Panc1 (cell line): ENCODE measurements around the gene ATP2A3. TPM values are rescaled to one million over a fixed set of nuclear protein-coding genes. Genes with fewer than 3 reads are reported as not detected.
A peak's percentile ranks its signal among the peaks of the same experiment; 100 is the strongest.

Experiments
- ATAC-seq: fragments of 200-7000 bp; cut with Tn5 transposase; 2 replicates; pipeline ENCODE4 v1.9.1; 2020; ENCODE audit warnings: mild to moderate bottlenecking, moderate library complexity
- BruUV-seq: library from RNA; stranded (reverse); fragments of 400-500 nt; replicated peaks from 2 replicates; lab custom pipeline; 2021; lab: Mats Ljungman, UMichigan
- CTCF ChIA-PET: fragments of 300-600 bp; sonication (Branson Sonifier 250); formaldehyde crosslinking; loops from one replicate; lab custom pipeline; 2022; ENCODE audit warnings: antibody characterized with exemption; lab: Charles Lee
- POLR2A ChIA-PET: fragments of 300-600 bp; sonication (Branson Sonifier 250); formaldehyde crosslinking; loops from one replicate; lab custom pipeline; 2022; ENCODE audit warnings: antibody characterized with exemption; lab: Charles Lee
- DNase-seq: peaks from one replicate; pipeline ENCODE4 v3.0.0-alpha.2; 2010; ENCODE audit warnings: low read depth, low spot score
- H3K27ac ChIP-seq: 2 replicates; pipeline ENCODE4 v1.5.1; 2011; ENCODE audit warnings: mild to moderate bottlenecking, low read length, inconsistent platforms
- H3K27me3 ChIP-seq: fragments of 200-500 bp; sonication (Bioruptor generic); 2 replicates; pipeline ENCODE4 v1.6.0; 2014; ENCODE audit warnings: low read length, inconsistent platforms; ENCODE audit not compliant: control insufficient read depth, insufficient read depth
- H3K36me3 ChIP-seq: fragments of 200-500 bp; sonication (Bioruptor generic); 2 replicates; pipeline ENCODE4 v1.5.1; 2014; ENCODE audit warnings: inconsistent platforms, mild to moderate bottlenecking, low read length, moderate library complexity; ENCODE audit not compliant: control insufficient read depth, insufficient read depth
- H3K4me1 ChIP-seq: 2 replicates; pipeline ENCODE4 v1.5.1; 2011; ENCODE audit warnings: inconsistent platforms, mild to moderate bottlenecking, low read length, moderate library complexity; ENCODE audit not compliant: control insufficient read depth, insufficient read depth
- H3K4me3 ChIP-seq, 2 experiments: 2 replicates each; pipeline ENCODE4 v1.5.1; 2011 to 2012; ENCODE audit warnings: low read depth in 2 of 2, low read length in 2 of 2, mild to moderate bottlenecking in 2 of 2, inconsistent platforms in 1 of 2, moderate library complexity in 1 of 2
- H3K9me3 ChIP-seq: fragments of 200-500 bp; sonication (Bioruptor generic); 2 replicates; pipeline ENCODE4 v1.5.1; 2014; ENCODE audit warnings: low read depth, mild to moderate bottlenecking, inconsistent platforms, low read length, moderate library complexity; ENCODE audit not compliant: control insufficient read depth, insufficient read depth
- POLR2AphosphoS5 ChIP-seq: IDR thresholded peaks from 2 replicates; pipeline ENCODE4 v1.6.1; 2012; ENCODE audit warnings: mild to moderate bottlenecking, low read depth, low read length, moderate library complexity
- REST ChIP-seq, 2 experiments: IDR thresholded peaks; 2 replicates each; pipeline ENCODE4 v1.6.1; 2011 to 2012; ENCODE audit warnings: low read depth in 2 of 2, control low read depth in 1 of 2, low read length in 1 of 2, mild to moderate bottlenecking in 1 of 2, moderate library complexity in 1 of 2; ENCODE audit not compliant: insufficient read depth in 1 of 2
- SIN3A ChIP-seq: IDR thresholded peaks from 2 replicates; pipeline ENCODE4 v1.6.1; 2012; ENCODE audit warnings: low read depth, mild to moderate bottlenecking, low read length, moderate library complexity, borderline replicate concordance; ENCODE audit not compliant: insufficient read depth
- TCF7L2 ChIP-seq: IDR thresholded peaks from 2 replicates; pipeline ENCODE4 v1.6.1; 2011; ENCODE audit warnings: mild to moderate bottlenecking, low read depth, low read length, inconsistent platforms
- in situ Hi-C: cut with HindIII; loops from 2 replicates; pipeline ENCODE4 v1.10.0; 2016; ENCODE audit warnings: low sequenced_read_pairs, low pct_unique_long_range_greater_than_20kb
- intact Hi-C: fragments of 100-400 bp; cut with micrococcal nuclease; formaldehyde crosslinking; loops from one replicate; pipeline ENCODE4 v1.10.0; 2022; ENCODE audit not compliant: unreplicated experiment
- total RNA-seq: library from RNA; stranded (reverse); gene quantifications from one replicate; pipeline ENCODE4 v1.2.1, GENCODE V29; 2021; ENCODE audit not compliant: unreplicated experiment
- TF ChIP-seq, protein P1 (sequence below): fragments of 450-650 bp; IDR thresholded peaks from 2 replicates; pipeline ENCODE4 v1.5.1; 2017; ENCODE audit warnings: mild to moderate bottlenecking

Gene ATP2A3
- total RNA-seq, 1 experiment from 2014 or later, result 29.7 TPM

- no peaks in the 10 kb centered on the region for H3K27me3 ChIP-seq
- TF ChIP-seq SIN3A (no peak), POLR2AphosphoS5 (no peak), REST (IDR thresholded peaks at IDR 0.05; ENCODE audit: insufficient read depth in 1 of 2, low read depth in 2 of 2, low read length in 1 of 2) (no peak), TCF7L2 (no peak)
- TF ChIP-seq, protein P1, sequence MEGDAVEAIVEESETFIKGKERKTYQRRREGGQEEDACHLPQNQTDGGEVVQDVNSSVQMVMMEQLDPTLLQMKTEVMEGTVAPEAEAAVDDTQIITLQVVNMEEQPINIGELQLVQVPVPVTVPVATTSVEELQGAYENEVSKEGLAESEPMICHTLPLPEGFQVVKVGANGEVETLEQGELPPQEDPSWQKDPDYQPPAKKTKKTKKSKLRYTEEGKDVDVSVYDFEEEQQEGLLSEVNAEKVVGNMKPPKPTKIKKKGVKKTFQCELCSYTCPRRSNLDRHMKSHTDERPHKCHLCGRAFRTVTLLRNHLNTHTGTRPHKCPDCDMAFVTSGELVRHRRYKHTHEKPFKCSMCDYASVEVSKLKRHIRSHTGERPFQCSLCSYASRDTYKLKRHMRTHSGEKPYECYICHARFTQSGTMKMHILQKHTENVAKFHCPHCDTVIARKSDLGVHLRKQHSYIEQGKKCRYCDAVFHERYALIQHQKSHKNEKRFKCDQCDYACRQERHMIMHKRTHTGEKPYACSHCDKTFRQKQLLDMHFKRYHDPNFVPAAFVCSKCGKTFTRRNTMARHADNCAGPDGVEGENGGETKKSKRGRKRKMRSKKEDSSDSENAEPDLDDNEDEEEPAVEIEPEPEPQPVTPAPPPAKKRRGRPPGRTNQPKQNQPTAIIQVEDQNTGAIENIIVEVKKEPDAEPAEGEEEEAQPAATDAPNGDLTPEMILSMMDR, result no peak
- peak; percentile 57 for ATAC-seq
- CTCF ChIA-PET, result no interaction called here
- in situ Hi-C loops (no loop called here), intact Hi-C loops (no loop called here)
- no peaks in the 10 kb centered on the region for H3K9me3 ChIP-seq
- no TSS peak for BruUV-seq
- no peaks in the 10 kb centered on the region for H3K36me3 ChIP-seq
- POLR2A ChIA-PET, result no interaction called here
- peak overlapping the region; percentile 34; the same call in 1 of the 2 replicates for H3K27ac ChIP-seq
- no peak for DNase-seq
- no peaks in the 10 kb centered on the region; the same call in 1 of the 2 replicates for H3K4me1 ChIP-seq
- H3K4me3 ChIP-seq, result no peak overlapping the region
Observed at GRCh38 chr17:3976675-3977171, 12.5 kb upstream of the ATP2A3 start.

DNA sequence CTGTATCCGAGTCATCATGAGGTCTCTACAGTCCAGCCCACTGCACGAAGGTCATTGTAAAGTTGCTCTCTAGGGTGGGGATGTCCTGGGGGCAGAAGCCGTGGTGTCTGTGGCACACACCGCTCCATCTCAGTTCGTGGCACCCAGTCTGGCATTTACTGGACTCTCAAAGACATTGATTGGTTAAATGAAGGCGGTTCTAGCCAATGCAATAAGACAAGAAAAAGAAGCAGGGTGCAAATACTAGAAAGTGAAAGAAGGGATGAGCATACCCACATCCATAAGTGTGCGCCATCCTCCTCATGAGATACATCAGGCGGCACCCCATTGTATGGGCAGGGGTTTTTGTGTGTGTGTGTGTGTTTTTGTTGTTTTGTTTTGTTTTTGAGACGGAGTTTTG is 10.7 kb upstream of the ATP2A3 start:
- intact Hi-C loops, result no loop called here
- no peaks in the 10 kb centered on the region for H3K9me3 ChIP-seq
- ChIA-PET POLR2A (no interaction called here), CTCF (no interaction called here)
- in situ Hi-C loops, result no loop called here
- no TSS peak for BruUV-seq
- no peak overlapping the region for H3K27ac ChIP-seq
- no peak overlapping the region for H3K4me3 ChIP-seq
- ATAC-seq (no peak), DNase-seq (no peak)
- no peaks in the 10 kb centered on the region for H3K27me3 ChIP-seq
- H3K4me1 ChIP-seq, result no peaks in the 10 kb centered on the region; the same call in 1 of the 2 replicates
- H3K36me3 ChIP-seq, result no peaks in the 10 kb centered on the region
- TF ChIP-seq SIN3A, result no peak
- TF ChIP-seq TCF7L2, result no peak
- TF ChIP-seq REST (IDR thresholded peaks at IDR 0.05; ENCODE audit: insufficient read depth in 1 of 2, low read depth in 2 of 2, low read length in 1 of 2), result no peak
- no peak for TF ChIP-seq POLR2AphosphoS5
- TF ChIP-seq, protein P1, result no peak
